Caco-2 (cell line): ENCODE measurements around the gene PEF1. TPM values are rescaled to one million over a fixed set of nuclear protein-coding genes. Genes with fewer than 3 reads are reported as not detected.

Experiments used
- BruUV-seq: library from RNA; stranded (reverse); fragments of 400-500 nt; replicated peaks from 2 replicates; lab custom pipeline; 2021; lab: Mats Ljungman, UMichigan
- CTCF ChIA-PET: fragments of 300-600 bp; sonication (Branson Sonifier 250); formaldehyde crosslinking; loops from one replicate; lab custom pipeline; 2022; ENCODE audit warnings: antibody characterized with exemption; lab: Charles Lee
- POLR2A ChIA-PET: fragments of 300-600 bp; sonication (Branson Sonifier 250); formaldehyde crosslinking; loops from one replicate; lab custom pipeline; 2022; ENCODE audit warnings: antibody characterized with exemption; lab: Charles Lee
- DNase-seq, 2 experiments: peaks; one replicate each; pipeline versions ENCODE4 v3.0.0 to v3.0.0-alpha.2; 2020 to 2022
- H3K27me3 ChIP-seq: replicated peaks from 2 replicates; pipeline ENCODE4 v1.6.0; 2011; ENCODE audit warnings: low read length; ENCODE audit not compliant: control insufficient read depth, insufficient read depth
- H3K36me3 ChIP-seq: 2 replicates; pipeline ENCODE4 v1.5.1; 2011; ENCODE audit warnings: low read length; ENCODE audit not compliant: control insufficient read depth, insufficient read depth
- H3K4me1 ChIP-seq: fragments of 250-450 bp; sonication (Bioruptor Pico); 2 replicates; pipeline ENCODE4 v1.5.1; 2020; ENCODE audit warnings: mild to moderate bottlenecking
- H3K4me3 ChIP-seq: 2 replicates; pipeline ENCODE4 v1.5.1; 2011; ENCODE audit warnings: low read depth, mild to moderate bottlenecking, control low read depth, low read length
- H3K9me3 ChIP-seq: fragments of 250-450 bp; sonication (Bioruptor Pico); 2 replicates; pipeline ENCODE4 v1.5.1; 2020; ENCODE audit warnings: mild to moderate bottlenecking, moderate library complexity
- H3K27ac Mint-ChIP-seq: one replicate; pipeline ENCODE4 v1.8.0; 2022; ENCODE audit warnings: mixed read lengths; ENCODE audit not compliant: unreplicated experiment
- H3K27me3 Mint-ChIP-seq: one replicate; pipeline ENCODE4 v1.8.0; 2022; ENCODE audit warnings: mixed read lengths; ENCODE audit not compliant: insufficient read depth, unreplicated experiment
- H3K36me3 Mint-ChIP-seq: one replicate; pipeline ENCODE4 v1.8.0; 2022; ENCODE audit warnings: mild to moderate bottlenecking, mixed read lengths; ENCODE audit not compliant: insufficient read depth, unreplicated experiment
- H3K4me1 Mint-ChIP-seq: one replicate; pipeline ENCODE4 v1.8.0; 2022; ENCODE audit warnings: low read depth, mixed read lengths; ENCODE audit not compliant: unreplicated experiment
- H3K4me3 Mint-ChIP-seq: one replicate; pipeline ENCODE4 v1.8.0; 2022; ENCODE audit warnings: mild to moderate bottlenecking, moderate library complexity, mixed read lengths; ENCODE audit not compliant: unreplicated experiment
- H3K9me3 Mint-ChIP-seq: one replicate; pipeline ENCODE4 v1.8.0; 2022; ENCODE audit warnings: mixed read lengths; ENCODE audit not compliant: unreplicated experiment
- intact Hi-C: fragments of 100-400 bp; cut with micrococcal nuclease; formaldehyde crosslinking; loops from one replicate; pipeline ENCODE4 v1.10.0; 2022; ENCODE audit not compliant: unreplicated experiment
- total RNA-seq: library from RNA; stranded (reverse); gene quantifications from 2 replicates; pipeline ENCODE4 v1.2.3, GENCODE V29; 2022
- TF ChIP-seq, protein P1 (sequence below), 2 experiments: fragments of 200-600 bp in 1 of 2; IDR thresholded peaks; 1 replicate in 1 of 2; 2 replicates in 1 of 2; pipeline versions ENCODE4 v1.5.1 to v1.8.0; 2011 to 2022; ENCODE audit warnings: antibody characterized with exemption in 1 of 2, control low read depth in 1 of 2, inconsistent platforms in 1 of 2, low read depth in 1 of 2, low read length in 1 of 2, mild to moderate bottlenecking in 1 of 2, moderate library complexity in 1 of 2; ENCODE audit not compliant: insufficient read depth in 1 of 2, severe bottlenecking in 1 of 2, unreplicated experiment in 1 of 2

PEF1 gene
- total RNA-seq, 1 experiment from 2014 or later, result 22.1 TPM

DNA sequence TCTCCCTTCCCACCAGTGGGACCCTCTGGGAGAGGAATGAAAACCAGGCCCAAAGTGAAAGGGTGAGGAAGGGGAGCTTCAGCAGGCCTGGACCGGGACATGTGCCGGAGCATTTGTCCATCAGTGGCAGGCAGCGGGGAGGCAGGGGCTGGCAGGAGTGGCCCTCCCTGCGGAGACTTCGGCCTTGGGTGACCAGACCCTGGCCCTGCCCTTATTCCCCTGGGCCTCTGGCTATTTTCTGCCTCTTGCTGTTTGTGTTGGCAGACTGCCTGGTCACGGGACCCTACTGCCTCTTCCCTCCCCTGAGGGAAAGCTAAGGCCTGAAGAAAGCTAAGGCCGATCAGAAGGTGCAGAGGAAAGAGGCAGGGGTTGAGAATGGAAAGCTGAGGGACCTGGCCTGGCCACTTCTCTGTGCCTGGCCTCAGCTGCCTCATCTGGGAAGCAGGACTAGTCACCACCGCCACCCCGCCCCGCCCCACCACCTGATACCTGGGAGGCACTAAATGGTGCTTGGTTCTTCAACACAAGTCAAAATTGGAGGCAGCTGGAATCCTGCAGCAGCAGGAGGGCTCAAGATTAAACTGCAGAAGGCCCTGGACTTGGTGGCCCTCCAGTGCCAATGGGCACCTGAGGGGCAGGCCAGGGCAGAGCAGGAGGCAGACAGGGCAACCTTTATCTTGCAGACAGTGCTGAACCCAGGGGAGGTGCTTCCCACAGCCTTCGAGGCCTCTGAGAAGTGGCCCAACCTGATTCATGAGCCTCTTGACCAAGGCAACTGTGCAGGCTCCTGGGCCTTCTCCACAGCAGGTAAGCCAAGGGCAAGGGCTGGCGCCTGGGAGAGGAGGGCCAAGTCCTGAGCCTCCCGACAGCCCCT lies 60.4 kb downstream of the PEF1 start:
- H3K4me1 Mint-ChIP-seq, result peaks cover 27% of the 10 kb centered on the region
- ChIA-PET POLR2A (no interaction called here), CTCF (no interaction called here)
- Histone ChIP-seq H3K4me3 (no peak overlapping the region), H3K4me1 (peaks cover 22% of the 10 kb centered on the region), H3K27me3 (no peaks in the 10 kb centered on the region), H3K36me3 (no peaks in the 10 kb centered on the region), H3K9me3 (no peaks in the 10 kb centered on the region)
- intact Hi-C loops, result no loop called here
- no peak overlapping the region for H3K4me3 Mint-ChIP-seq
- DNase-seq, result no peak
- no peak overlapping the region for H3K27ac Mint-ChIP-seq
- H3K27me3 Mint-ChIP-seq, result no peaks in the 10 kb centered on the region
- H3K36me3 Mint-ChIP-seq, result peaks cover 62% of the 10 kb centered on the region
- H3K9me3 Mint-ChIP-seq, result no peaks in the 10 kb centered on the region
- TF ChIP-seq, protein P1, sequence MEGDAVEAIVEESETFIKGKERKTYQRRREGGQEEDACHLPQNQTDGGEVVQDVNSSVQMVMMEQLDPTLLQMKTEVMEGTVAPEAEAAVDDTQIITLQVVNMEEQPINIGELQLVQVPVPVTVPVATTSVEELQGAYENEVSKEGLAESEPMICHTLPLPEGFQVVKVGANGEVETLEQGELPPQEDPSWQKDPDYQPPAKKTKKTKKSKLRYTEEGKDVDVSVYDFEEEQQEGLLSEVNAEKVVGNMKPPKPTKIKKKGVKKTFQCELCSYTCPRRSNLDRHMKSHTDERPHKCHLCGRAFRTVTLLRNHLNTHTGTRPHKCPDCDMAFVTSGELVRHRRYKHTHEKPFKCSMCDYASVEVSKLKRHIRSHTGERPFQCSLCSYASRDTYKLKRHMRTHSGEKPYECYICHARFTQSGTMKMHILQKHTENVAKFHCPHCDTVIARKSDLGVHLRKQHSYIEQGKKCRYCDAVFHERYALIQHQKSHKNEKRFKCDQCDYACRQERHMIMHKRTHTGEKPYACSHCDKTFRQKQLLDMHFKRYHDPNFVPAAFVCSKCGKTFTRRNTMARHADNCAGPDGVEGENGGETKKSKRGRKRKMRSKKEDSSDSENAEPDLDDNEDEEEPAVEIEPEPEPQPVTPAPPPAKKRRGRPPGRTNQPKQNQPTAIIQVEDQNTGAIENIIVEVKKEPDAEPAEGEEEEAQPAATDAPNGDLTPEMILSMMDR (IDR thresholded peaks at IDR 0.05; ENCODE audit: insufficient read depth in 1 of 2, low read depth in 1 of 2, low read length in 1 of 2, severe bottlenecking in 1 of 2, unreplicated experiment in 1 of 2), result no peak
- BruUV-seq, result no TSS peak

DNA sequence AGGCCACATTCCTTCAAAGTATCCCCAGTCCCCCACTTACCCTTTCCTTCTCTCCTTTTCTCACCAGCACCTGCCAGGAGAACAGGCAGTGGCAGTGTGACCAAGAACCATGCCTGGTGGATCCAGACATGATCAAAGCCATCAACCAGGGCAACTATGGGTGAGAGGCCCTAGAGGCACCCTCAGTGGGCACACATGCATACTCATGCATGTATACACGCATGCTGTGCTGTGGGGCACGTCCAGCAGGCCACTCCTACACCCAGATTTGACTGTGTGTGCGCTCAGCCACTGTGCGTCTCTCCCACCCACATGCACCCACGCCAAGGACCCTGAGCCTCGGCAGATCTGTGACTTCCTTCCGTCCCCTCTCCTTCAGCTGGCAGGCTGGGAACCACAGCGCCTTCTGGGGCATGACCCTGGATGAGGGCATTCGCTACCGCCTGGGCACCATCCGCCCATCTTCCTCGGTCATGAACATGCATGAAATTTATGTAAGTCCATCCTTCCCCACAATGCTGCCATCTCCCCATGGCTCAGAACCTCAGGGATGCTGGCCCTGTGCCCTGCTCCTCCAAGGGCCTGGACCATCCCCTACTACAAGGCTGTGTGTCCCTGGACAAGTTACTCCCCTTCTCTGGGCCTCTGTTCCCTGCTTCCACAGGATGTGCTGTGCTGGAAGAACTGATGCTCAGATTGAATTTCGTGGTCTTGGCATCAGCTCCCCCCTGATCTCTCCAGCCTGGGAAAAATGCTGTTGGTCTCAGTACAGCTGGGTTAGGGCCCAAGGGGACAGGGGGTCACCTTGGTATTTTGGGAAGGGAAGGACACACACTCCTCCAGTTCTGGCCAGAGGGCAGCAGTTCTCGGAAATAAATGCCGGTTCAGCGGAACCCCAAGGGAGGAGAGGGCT lies 61.3 kb downstream of the PEF1 start:
- Mint-ChIP-seq H3K27ac (no peak overlapping the region), H3K4me1 (peaks cover 27% of the 10 kb centered on the region), H3K9me3 (no peaks in the 10 kb centered on the region), H3K27me3 (no peaks in the 10 kb centered on the region), H3K36me3 (peaks cover 57% of the 10 kb centered on the region), H3K4me3 (no peak overlapping the region)
- intact Hi-C loops, result no loop called here
- Histone ChIP-seq H3K36me3 (no peaks in the 10 kb centered on the region), H3K27me3 (no peaks in the 10 kb centered on the region), H3K4me1 (peaks cover 20% of the 10 kb centered on the region), H3K9me3 (no peaks in the 10 kb centered on the region), H3K4me3 (no peak overlapping the region)
- no peak for DNase-seq
- TF ChIP-seq, protein P1 (IDR thresholded peaks at IDR 0.05; ENCODE audit: insufficient read depth in 1 of 2, low read depth in 1 of 2, low read length in 1 of 2, severe bottlenecking in 1 of 2, unreplicated experiment in 1 of 2), result no peak
- ChIA-PET CTCF (no interaction called here), POLR2A (no interaction called here)
- BruUV-seq, result no TSS peak
